Subcutaneous adipose tissue (tissue), 4 donors: ENCODE results near the gene HTT. TPM values are rescaled to one million over a fixed set of nuclear protein-coding genes. Genes with fewer than 3 reads are reported as not detected.

ENCODE experiments used
- CTCF ChIP-seq: fragments of 450-650 bp; IDR thresholded peaks from one replicate; pipeline ENCODE4 v1.5.1; 2016; ENCODE audit warnings: low read depth, mild to moderate bottlenecking, control low read depth, antibody characterized with exemption, moderate library complexity
- total RNA-seq, 4 donors: library from RNA; depleted of rRNA; stranded (reverse); fragments of >200 nt; gene quantifications; one replicate each; pipeline ENCODE4 v1.1.0, GENCODE V29; 2016

The HTT gene
- total RNA-seq, 4 donors from 2014 or later: 48.2 to 79.3 (median 72.1) TPM

GRCh38 chr4:3041192-3042142 lies 33.0 kb upstream of the HTT start:
- TF ChIP-seq CTCF: no peak

- TF ChIP-seq CTCF: no peak
Observed at GRCh38 chr4:3042226-3042625, 32.3 kb upstream of the HTT start.

- no peak for TF ChIP-seq CTCF
Observed at GRCh38 chr4:3043282-3044020, 31.0 kb upstream of the HTT start.

GRCh38 chr4:3044870-3045819 lies 29.3 kb upstream of the HTT start:
- no peak for TF ChIP-seq CTCF

- no peak for TF ChIP-seq CTCF
Observed at GRCh38 chr4:3046162-3046561, 28.3 kb upstream of the HTT start.

- TF ChIP-seq CTCF: no peak
Observed at GRCh38 chr4:3046623-3047022, 27.9 kb upstream of the HTT start.
